Neural cell (in vitro differentiated cells): ENCODE measurements around the gene S100A2. TPM values are rescaled to one million over a fixed set of nuclear protein-coding genes. Genes with fewer than 3 reads are reported as not detected.

Experiments used
- H2AFZ ChIP-seq: fragments of 200-600, 300-800 bp; sonication (generic), shearing (Covaris generic); 2 replicates; pipeline ENCODE4 v1.6.0; 2014; ENCODE audit warnings: low read depth, mild to moderate bottlenecking, antibody characterized with exemption, low read length, moderate library complexity
- H3F3A ChIP-seq: fragments of 200-600 bp; shearing (Covaris generic); 2 replicates; pipeline ENCODE4 v1.6.1; 2016; ENCODE audit warnings: mild to moderate bottlenecking, moderate library complexity, mixed read lengths, antibody characterized with exemption, low read length; ENCODE audit not compliant: insufficient read depth, poor library complexity, severe bottlenecking
- H3K27ac ChIP-seq: fragments of 200-600, 300-800 bp; sonication (generic), shearing (Covaris generic); 2 replicates; pipeline ENCODE4 v1.5.1; 2014; ENCODE audit warnings: mild to moderate bottlenecking, low read length, moderate library complexity
- H3K27me3 ChIP-seq: fragments of 300-800, 200-600 bp; sonication (generic), shearing (Covaris generic); 2 replicates; pipeline ENCODE4 v1.6.0; 2014; ENCODE audit warnings: mild to moderate bottlenecking, low read depth, low read length, moderate library complexity; ENCODE audit not compliant: insufficient read depth
- H3K36me3 ChIP-seq: fragments of 300-800, 200-600 bp; sonication (generic), shearing (Covaris generic); 2 replicates; pipeline ENCODE4 v1.5.1; 2014; ENCODE audit warnings: mild to moderate bottlenecking, antibody characterized with exemption, low read length, moderate library complexity; ENCODE audit not compliant: insufficient read depth
- H3K4me2 ChIP-seq: fragments of 300-800, 200-600 bp; sonication (generic), shearing (Covaris generic); 2 replicates; pipeline ENCODE4 v1.6.0; 2014; ENCODE audit warnings: mild to moderate bottlenecking, low read length
- H3K4me3 ChIP-seq: fragments of 300-800, 200-600 bp; sonication (generic), shearing (Covaris generic); 2 replicates; pipeline ENCODE4 v1.5.1; 2014; ENCODE audit warnings: mild to moderate bottlenecking, low read length, moderate library complexity
- H3K79me2 ChIP-seq: fragments of 200-600 bp; shearing (Covaris generic); replicated peaks from 2 replicates; pipeline ENCODE4 v1.6.0; 2014; ENCODE audit warnings: mild to moderate bottlenecking, low read length, moderate library complexity; ENCODE audit not compliant: insufficient read depth
- H3K9ac ChIP-seq: fragments of 300-800, 200-600 bp; sonication (generic), shearing (Covaris generic); 2 replicates; pipeline ENCODE4 v1.6.1; 2016; ENCODE audit warnings: mild to moderate bottlenecking, low read length, mixed read lengths
- H3K9me2 ChIP-seq: fragments of 200-600 bp; shearing (Covaris generic); 2 replicates; pipeline ENCODE4 v1.6.1; 2016; ENCODE audit warnings: mild to moderate bottlenecking, low read length, mixed read lengths; ENCODE audit not compliant: insufficient read depth
- H3K9me3 ChIP-seq: fragments of 200-600, 300-800 bp; sonication (generic), shearing (Covaris generic); 2 replicates; pipeline ENCODE4 v1.6.1; 2016; ENCODE audit warnings: mild to moderate bottlenecking, mixed run types, low read length, moderate library complexity, mixed read lengths
- H4K20me1 ChIP-seq: fragments of 200-600 bp; shearing (Covaris generic); 2 replicates; pipeline ENCODE4 v1.6.1; 2016; ENCODE audit warnings: mild to moderate bottlenecking, mixed run types; ENCODE audit not compliant: insufficient read depth
- CTCF ChIP-seq: fragments of 450-650 bp; IDR thresholded peaks from 2 replicates; pipeline ENCODE4 v1.5.1; 2014; ENCODE audit warnings: antibody characterized with exemption, mild to moderate bottlenecking, moderate library complexity; ENCODE audit not compliant: poor library complexity, severe bottlenecking
- EP300 ChIP-seq: fragments of 450-650 bp; conservative IDR thresholded peaks from 2 replicates; pipeline ENCODE4 v1.6.1; 2014; ENCODE audit warnings: antibody characterized with exemption, mild to moderate bottlenecking, moderate library complexity; ENCODE audit not compliant: poor library complexity, severe bottlenecking
- EZH2 ChIP-seq: fragments of 200-600, 300-800 bp; shearing (Covaris generic), sonication (generic); IDR thresholded peaks from 2 replicates; pipeline ENCODE4 v1.6.1; 2014; ENCODE audit warnings: antibody characterized with exemption, low read length, borderline replicate concordance, mild to moderate bottlenecking; ENCODE audit not compliant: insufficient read depth, poor library complexity, severe bottlenecking
- MXI1 ChIP-seq: fragments of 450-650 bp; conservative IDR thresholded peaks from 2 replicates; pipeline ENCODE4 v1.6.1; 2014; ENCODE audit warnings: antibody characterized with exemption, mild to moderate bottlenecking; ENCODE audit not compliant: poor library complexity, severe bottlenecking
- POLR2AphosphoS5 ChIP-seq: IDR thresholded peaks from 2 replicates; pipeline ENCODE4 v1.6.1; 2012
- RAD21 ChIP-seq: fragments of 450-650 bp; conservative IDR thresholded peaks from 2 replicates; pipeline ENCODE4 v1.6.1; 2014; ENCODE audit warnings: antibody characterized with exemption, mild to moderate bottlenecking, moderate library complexity
- REST ChIP-seq: IDR thresholded peaks from 2 replicates; pipeline ENCODE4 v1.6.1; 2012; ENCODE audit warnings: borderline replicate concordance
- SMC3 ChIP-seq: fragments of 450-650 bp; conservative IDR thresholded peaks from 2 replicates; pipeline ENCODE4 v1.6.1; 2014; ENCODE audit warnings: antibody characterized with exemption, mild to moderate bottlenecking, moderate library complexity; ENCODE audit not compliant: poor library complexity
- TAF1 ChIP-seq: IDR thresholded peaks from 2 replicates; pipeline ENCODE4 v1.6.1; 2012; ENCODE audit warnings: low read depth
- polyA plus RNA-seq: library from polyadenylated mRNA; depleted of rRNA; stranded (reverse); fragments of >200 nt; gene quantifications from 2 replicates; pipeline ENCODE4 v1.2.3, GENCODE V29; 2014

The S100A2 gene
- polyA plus RNA-seq, 1 donor from 2014 or later: not detected

- H2AFZ ChIP-seq: no peak overlapping the region
- no peaks in the 10 kb centered on the region for H3K9me3 ChIP-seq
- H3K9ac ChIP-seq: no peak overlapping the region
- H3K36me3 ChIP-seq: no peaks in the 10 kb centered on the region
- no peaks in the 10 kb centered on the region for H3K9me2 ChIP-seq
- H4K20me1 ChIP-seq: no peaks in the 10 kb centered on the region
- H3K27me3 ChIP-seq: no peaks in the 10 kb centered on the region
- H3K79me2 ChIP-seq: no peaks in the 10 kb centered on the region
- TF ChIP-seq POLR2AphosphoS5: no peak
- no peak for TF ChIP-seq SMC3
- TF ChIP-seq REST: no peak
- no peak for TF ChIP-seq EP300
- no peak for TF ChIP-seq CTCF
- TF ChIP-seq MXI1: no peak
- no peak for TF ChIP-seq RAD21
- TF ChIP-seq EZH2: no peak
- TF ChIP-seq TAF1: no peak
- H3K4me3 ChIP-seq: no peak overlapping the region
- no peak overlapping the region for H3K27ac ChIP-seq
- H3K4me2 ChIP-seq: no peak overlapping the region
- no peaks in the 10 kb centered on the region for H3F3A ChIP-seq
These were observed 3.8 kb upstream of the S100A2 start for GRCh38 chr1:153569465-153569864.

- Histone ChIP-seq H3K9me3 (no peaks in the 10 kb centered on the region), H3F3A (no peaks in the 10 kb centered on the region), H2AFZ (no peak overlapping the region), H3K27ac (no peak overlapping the region), H3K36me3 (no peaks in the 10 kb centered on the region), H4K20me1 (no peaks in the 10 kb centered on the region), H3K9ac (no peak overlapping the region), H3K4me2 (no peak overlapping the region), H3K79me2 (no peaks in the 10 kb centered on the region), H3K27me3 (no peaks in the 10 kb centered on the region), H3K9me2 (no peaks in the 10 kb centered on the region), H3K4me3 (no peak overlapping the region)
- TF ChIP-seq CTCF: peak; percentile 71
- peak; percentile 60 for TF ChIP-seq RAD21
- peak; percentile 73 for TF ChIP-seq SMC3
- no peak for TF ChIP-seq EZH2
These were observed 2.9 kb upstream of the S100A2 start for GRCh38 chr1:153568367-153569099.
